HepG2 (cell line): ENCODE results near the gene TTBK1. TPM values are rescaled to one million over a fixed set of nuclear protein-coding genes. Genes with fewer than 3 reads are reported as not detected.

Source experiments
- ATF4 ChIP-seq, 2 experiments: fragments of 450-650 bp in 1 of 2; sonication (generic) in 1 of 2; formaldehyde crosslinking; IDR thresholded peaks; 2 replicates each; pipeline versions ENCODE4 v1.5.0 to v1.8.0; 2020 to 2022; ENCODE audit warnings: mild to moderate bottlenecking in 1 of 2, missing genetic modification reagents in 1 of 2
- ATF7-NPFF ChIP-seq: sonication (generic); formaldehyde crosslinking; IDR thresholded peaks from 2 replicates; pipeline ENCODE4 v1.8.1; 2023; ENCODE audit warnings: mild to moderate bottlenecking, low read depth, missing genetic modification reagents, moderate library complexity
- E2F2 ChIP-seq: sonication (generic); formaldehyde crosslinking; IDR thresholded peaks from 2 replicates; pipeline ENCODE4 v1.4.0; 2020; ENCODE audit warnings: missing genetic modification reagents, borderline replicate concordance
- ISL2 ChIP-seq: sonication (generic); formaldehyde crosslinking; IDR thresholded peaks from 2 replicates; pipeline ENCODE4 v1.5.0; 2020; ENCODE audit warnings: missing genetic modification reagents
- KDM4B ChIP-seq: sonication (generic); formaldehyde crosslinking; IDR thresholded peaks from 2 replicates; pipeline ENCODE4 v1.4.0; 2020; ENCODE audit warnings: missing genetic modification reagents
- NFATC3 ChIP-seq: sonication (generic); formaldehyde crosslinking; IDR thresholded peaks from 2 replicates; pipeline ENCODE4 v1.5.1; 2020; ENCODE audit warnings: mild to moderate bottlenecking, missing genetic modification reagents
- NR0B2 ChIP-seq: sonication (generic); formaldehyde crosslinking; IDR thresholded peaks from 2 replicates; pipeline ENCODE4 v1.4.0; 2020; ENCODE audit warnings: mild to moderate bottlenecking, missing genetic modification reagents
- PRPF4 ChIP-seq: fragments of 200-400 bp; formaldehyde crosslinking; IDR thresholded peaks from 2 replicates; pipeline ENCODE4 v1.6.1; 2016; ENCODE audit warnings: low read length, low read depth; ENCODE audit not compliant: poor library complexity, severe bottlenecking
- RAD21 ChIP-seq: fragments of 450-650 bp; formaldehyde crosslinking; IDR thresholded peaks from 2 replicates; pipeline ENCODE4 v1.5.0; 2020; ENCODE audit warnings: mild to moderate bottlenecking
- SMAD3 ChIP-seq: sonication (generic); formaldehyde crosslinking; IDR thresholded peaks from 2 replicates; pipeline ENCODE4 v1.4.0; 2020; ENCODE audit warnings: missing genetic modification reagents
- TBX3 ChIP-seq: fragments of 450-650 bp; IDR thresholded peaks from 2 replicates; pipeline ENCODE4 v1.6.1; 2017; ENCODE audit warnings: antibody characterized with exemption, mild to moderate bottlenecking, inconsistent platforms, borderline replicate concordance
- ZBTB20 ChIP-seq: sonication (generic); formaldehyde crosslinking; IDR thresholded peaks from 2 replicates; pipeline ENCODE4 v1.8.1; 2023; ENCODE audit warnings: missing genetic modification reagents, low read depth, mild to moderate bottlenecking, borderline replicate concordance
- ZIK1 ChIP-seq: sonication (generic); formaldehyde crosslinking; IDR thresholded peaks from 2 replicates; pipeline ENCODE4 v1.5.0; 2020; ENCODE audit warnings: mild to moderate bottlenecking, low read depth, missing genetic modification reagents, borderline replicate concordance
- ZNF335 ChIP-seq: sonication (generic); formaldehyde crosslinking; IDR thresholded peaks from 2 replicates; pipeline ENCODE4 v1.4.0; 2020; ENCODE audit warnings: missing genetic modification reagents
- ZNF34 ChIP-seq: sonication (generic); formaldehyde crosslinking; IDR thresholded peaks from 2 replicates; pipeline ENCODE4 v1.4.0; 2020; ENCODE audit warnings: mild to moderate bottlenecking, missing genetic modification reagents, borderline replicate concordance
- ZNF468 ChIP-seq: sonication (generic); formaldehyde crosslinking; IDR thresholded peaks from 2 replicates; pipeline ENCODE4 v1.8.0; 2022; ENCODE audit warnings: mild to moderate bottlenecking, moderate library complexity, missing genetic modification reagents
- ZNF510 ChIP-seq: sonication (generic); formaldehyde crosslinking; IDR thresholded peaks from 2 replicates; pipeline ENCODE4 v1.4.0; 2020; ENCODE audit warnings: low read depth, mild to moderate bottlenecking, missing genetic modification reagents
- ZNF639 ChIP-seq: conservative IDR thresholded peaks from 2 replicates; pipeline ENCODE4 v1.6.1; 2018; ENCODE audit warnings: missing genetic modification reagents
- ZNF768 ChIP-seq: sonication (generic); formaldehyde crosslinking; IDR thresholded peaks from 2 replicates; pipeline ENCODE4 v1.4.0; 2020; ENCODE audit warnings: missing genetic modification reagents
- polyA plus RNA-seq, 8 experiments: library from polyadenylated mRNA; depleted of rRNA in 3 of 8; stranded (reverse) in 7 of 8; unstranded in 1 of 8; fragments of >200 nt; fragmentation: Illumina TruSeq in 4 of 8; extraction: Trizol in 4 of 8; gene quantifications; 2 replicates each; pipeline versions ENCODE4 v1.2.1 to v1.2.3, GENCODE V29; 2011 to 2016; ENCODE audit warnings: low read depth in 4 of 8, missing spikeins in 1 of 8, mixed read lengths in 1 of 8; ENCODE audit not compliant: insufficient read depth in 1 of 8
- total RNA-seq, 5 experiments: library from RNA; depleted of rRNA; stranded (reverse); fragments of >200 nt; fragmentation: Illumina TruSeq; extraction: Trizol; gene quantifications; 2 replicates each; pipeline ENCODE4 v1.2.3, GENCODE V29; 2016; ENCODE audit warnings: low read depth in 1 of 5

TTBK1 gene
- total and polyA plus RNA-seq, 2 of the 13 experiments (the other 11 are each of a cell fraction or from before 2014, with no cell fraction given) = 0.24 to 0.33 TPM

- TF ChIP-seq RAD21 (no peak), E2F2 (CRISPR knock-in tag) (no peak), TBX3 (no peak), ZNF639 (no peak), KDM4B (CRISPR knock-in tag) (no peak), NR0B2 (no peak), ATF7-NPFF (CRISPR knock-in tag) (no peak), ZNF468 (CRISPR knock-in tag) (0 out of 2 replicates have a peak, but pooled peaks have one; percentile 39), ZNF510 (no peak; the same call in 1 of the 2 replicates), ATF4 (CRISPR knock-in tag; IDR thresholded peaks at IDR 0.05) (no peak), ZNF335 (CRISPR knock-in tag) (no peak), ZBTB20 (no peak), NFATC3 (CRISPR knock-in tag) (no peak), ZNF34 (CRISPR knock-in tag) (0 out of 2 replicates have a peak, but pooled peaks have one; percentile 44), ZNF768 (CRISPR knock-in tag) (no peak), SMAD3 (no peak), PRPF4 (peak; percentile 90), ISL2 (no peak), ZIK1 (CRISPR knock-in tag) (no peak)
Measured at GRCh38 chr6:43275801-43276576, 32.7 kb downstream of the TTBK1 start (continued).
